IMR-90 (cell line): ENCODE data around the gene IGFBP3. TPM values are rescaled to one million over a fixed set of nuclear protein-coding genes. Genes with fewer than 3 reads are reported as not detected.
A peak's percentile ranks its signal among the peaks of the same experiment; 100 is the strongest.

Experiments used
- ATAC-seq: fragments of 200-7000 bp; cut with Tn5 transposase; 2 replicates; pipeline ENCODE4 v1.9.1; 2020; ENCODE audit warnings: low read depth, mild to moderate bottlenecking, moderate library complexity
- BruUV-seq: library from RNA; stranded (reverse); fragments of 400-500 nt; replicated peaks from 2 replicates; lab custom pipeline; 2021; lab: Mats Ljungman, UMichigan
- CTCF ChIA-PET: fragments of 300-600 bp; formaldehyde crosslinking; extraction: SDS; loops from one replicate; lab custom pipeline; 2021; ENCODE audit warnings: antibody characterized with exemption; lab: Yijun Ruan, JAX
- POLR2A ChIA-PET: fragments of 300-600 bp; sonication (Branson Sonifier 250); formaldehyde crosslinking; loops from one replicate; lab custom pipeline; 2022; ENCODE audit warnings: antibody characterized with exemption; ENCODE audit not compliant: unreplicated experiment; lab: Charles Lee
- DNase-seq: peaks from one replicate; pipeline ENCODE4 v3.0.0; 2013
- H2AFZ ChIP-seq: replicated peaks from 2 replicates; pipeline ENCODE3; 2013; ENCODE audit warnings: low read length, mild to moderate bottlenecking; ENCODE audit not compliant: poor library complexity
- H2AK5ac ChIP-seq: 2 replicates; pipeline ENCODE4 v1.6.1; 2013; ENCODE audit warnings: low read depth, low read length, inconsistent platforms
- H2AK9ac ChIP-seq: replicated peaks from 2 replicates; pipeline ENCODE3; 2013; ENCODE audit warnings: mild to moderate bottlenecking, low read depth, low read length, moderate library complexity; ENCODE audit not compliant: poor library complexity
- H2BK120ac ChIP-seq: 2 replicates; pipeline ENCODE4 v1.6.1; 2013; ENCODE audit warnings: low read depth, low read length, inconsistent platforms
- H2BK15ac ChIP-seq: 3 replicates; pipeline ENCODE4 v1.6.1; 2013; ENCODE audit warnings: low read depth, low read length, inconsistent platforms
- H2BK20ac ChIP-seq: 2 replicates; pipeline ENCODE4 v1.6.1; 2013; ENCODE audit warnings: low read depth, mild to moderate bottlenecking, inconsistent platforms, low read length, moderate library complexity
- H2BK5ac ChIP-seq: 2 replicates; pipeline ENCODE4 v1.6.1; 2013; ENCODE audit warnings: mild to moderate bottlenecking, low read depth, low read length, inconsistent platforms; ENCODE audit not compliant: poor library complexity, severe bottlenecking
- H3K14ac ChIP-seq: replicated peaks from 2 replicates; pipeline ENCODE4 v1.6.1; 2013; ENCODE audit warnings: low read depth, low read length, inconsistent platforms
- H3K18ac ChIP-seq: 2 replicates; pipeline ENCODE4 v1.6.1; 2013; ENCODE audit warnings: low read depth, low read length, control low read depth
- H3K23ac ChIP-seq: 2 replicates; pipeline ENCODE4 v1.6.1; 2013; ENCODE audit warnings: low read depth, low read length, inconsistent platforms
- H3K27ac ChIP-seq: 2 replicates; pipeline ENCODE4 v1.5.1; 2013; ENCODE audit warnings: mild to moderate bottlenecking, control low read depth, low read length; ENCODE audit not compliant: insufficient read depth
- H3K27me3 ChIP-seq: 2 replicates; pipeline ENCODE4 v1.6.1; 2013; ENCODE audit warnings: low read length; ENCODE audit not compliant: control insufficient read depth, insufficient read depth
- H3K36me3 ChIP-seq: 2 replicates; pipeline ENCODE4 v1.6.1; 2013; ENCODE audit warnings: low read length, mixed read lengths; ENCODE audit not compliant: control insufficient read depth, insufficient read depth
- H3K4ac ChIP-seq: 2 replicates; pipeline ENCODE4 v1.6.1; 2013; ENCODE audit warnings: low read depth, low read length, inconsistent platforms
- H3K4me1 ChIP-seq: 2 replicates; pipeline ENCODE4 v1.6.1; 2013; ENCODE audit warnings: low read length, mixed read lengths; ENCODE audit not compliant: control insufficient read depth, insufficient read depth
- H3K4me2 ChIP-seq: 2 replicates; pipeline ENCODE4 v1.6.1; 2013; ENCODE audit warnings: low read depth, mild to moderate bottlenecking, control low read depth, low read length, moderate library complexity
- H3K4me3 ChIP-seq: 2 replicates; pipeline ENCODE4 v1.5.1; 2013; ENCODE audit warnings: low read depth, mild to moderate bottlenecking, control low read depth, low read length, moderate library complexity; ENCODE audit not compliant: insufficient read depth
- H3K56ac ChIP-seq: 2 replicates; pipeline ENCODE4 v1.6.1; 2013; ENCODE audit warnings: low read length, inconsistent platforms; ENCODE audit not compliant: insufficient read depth; ENCODE audit errors: extremely low read depth
- H3K79me1 ChIP-seq, 2 experiments: 2 replicates each; pipeline ENCODE4 v1.6.1; 2013; ENCODE audit warnings: low read length in 2 of 2, inconsistent platforms in 1 of 2, low read depth in 1 of 2
- H3K9ac ChIP-seq: 2 replicates; pipeline ENCODE4 v1.6.1; 2013; ENCODE audit warnings: low read depth, low read length, control low read depth
- H3K9me1 ChIP-seq: 2 replicates; pipeline ENCODE4 v1.6.1; 2013; ENCODE audit warnings: low read length, inconsistent platforms; ENCODE audit not compliant: insufficient read depth
- H3K9me3 ChIP-seq: 2 replicates; pipeline ENCODE4 v1.6.1; 2013; ENCODE audit warnings: low read length; ENCODE audit not compliant: control insufficient read depth, insufficient read depth
- H4K20me1 ChIP-seq: 2 replicates; pipeline ENCODE4 v1.6.1; 2013; ENCODE audit warnings: low read length, inconsistent platforms; ENCODE audit not compliant: insufficient read depth
- H4K5ac ChIP-seq: 2 replicates; pipeline ENCODE4 v1.6.1; 2013; ENCODE audit warnings: mild to moderate bottlenecking, low read depth, low read length, control low read depth
- H4K8ac ChIP-seq, 2 experiments: 2 replicates each; pipeline ENCODE4 v1.6.1; 2013; ENCODE audit warnings: low read depth in 2 of 2, low read length in 2 of 2, control low read depth in 1 of 2, inconsistent platforms in 1 of 2
- H4K91ac ChIP-seq: 2 replicates; pipeline ENCODE4 v1.6.1; 2013; ENCODE audit warnings: low read depth, low read length, inconsistent platforms; ENCODE audit not compliant: insufficient read depth
- BHLHE40 ChIP-seq: fragments of 150-350 bp; IDR thresholded peaks from 2 replicates; pipeline ENCODE4 v1.6.1; 2016; ENCODE audit warnings: mild to moderate bottlenecking, low read depth, low read length
- CHD1 ChIP-seq: IDR thresholded peaks from 2 replicates; pipeline ENCODE4 v1.6.1; 2012; ENCODE audit warnings: low read depth, low read length, improper control_type of control experiment
- FOS ChIP-seq: fragments of 150-350 bp; IDR thresholded peaks from 2 replicates; pipeline ENCODE4 v1.6.1; 2016; ENCODE audit warnings: low read depth, low read length
- MAFK ChIP-seq: IDR thresholded peaks from 2 replicates; pipeline ENCODE4 v1.6.1; 2012; ENCODE audit warnings: low read depth, low read length, improper control_type of control experiment
- MAZ ChIP-seq: IDR thresholded peaks from 2 replicates; pipeline ENCODE4 v1.6.1; 2012; ENCODE audit warnings: low read depth, mild to moderate bottlenecking, low read length, improper control_type of control experiment, moderate library complexity, borderline replicate concordance
- MXI1 ChIP-seq: IDR thresholded peaks from 2 replicates; pipeline ENCODE4 v1.6.1; 2012; ENCODE audit warnings: low read depth, mild to moderate bottlenecking, low read length, moderate library complexity, borderline replicate concordance
- NFE2L2 ChIP-seq: fragments of 150-350 bp; IDR thresholded peaks from 2 replicates; pipeline ENCODE4 v1.6.1; 2016; ENCODE audit warnings: low read depth, mild to moderate bottlenecking, low read length
- POLR2A ChIP-seq: IDR thresholded peaks from 2 replicates; pipeline ENCODE4 v1.6.1; 2012; ENCODE audit warnings: mild to moderate bottlenecking, low read depth, low read length
- RAD21 ChIP-seq: IDR thresholded peaks from 2 replicates; pipeline ENCODE4 v1.6.1; 2012; ENCODE audit warnings: low read length, improper control_type of control experiment
- RFX5 ChIP-seq: IDR thresholded peaks from 2 replicates; pipeline ENCODE4 v1.8.0; 2012; ENCODE audit warnings: low read depth, mild to moderate bottlenecking, low read length, moderate library complexity
- SMC3 ChIP-seq: fragments of 150-350 bp; IDR thresholded peaks from 2 replicates; pipeline ENCODE4 v1.6.1; 2016; ENCODE audit warnings: low read depth, mild to moderate bottlenecking, antibody characterized with exemption, low read length, moderate library complexity
- WGBS, 2 experiments: methylation state at CpG; one replicate each; pipeline versions ENCODE4 v1.1.5 to v1.1.7; 2013; ENCODE audit warnings: missing lambda C conversion rate in 2 of 2; ENCODE audit not compliant: insufficient read length in 1 of 2; ENCODE audit errors: extremely low coverage in 2 of 2; 5-methylcytosine and 5-hydroxymethylcytosine counted together
- dilution Hi-C: fragments of 300-500 bp; cut with HindIII; formaldehyde crosslinking; loops from one replicate; pipeline ENCODE4 v1.14.3; 2018; ENCODE audit warnings: low sequenced_read_pairs; ENCODE audit not compliant: unreplicated experiment
- in situ Hi-C: fragments of 300-500 bp; cut with MboI; formaldehyde crosslinking; loops from 3 replicates; pipeline ENCODE4 v1.14.3; 2019; ENCODE audit warnings: low sequenced_read_pairs, inconsistent platforms, mixed read lengths
- intact Hi-C: fragments of 100-400 bp; cut with micrococcal nuclease; formaldehyde crosslinking; loops from 2 replicates; pipeline ENCODE4 v1.10.0; 2022
- polyA plus RNA-seq, 3 experiments: library from polyadenylated mRNA; depleted of rRNA; stranded (reverse); fragments of >200 nt; gene quantifications; 2 replicates each; pipeline ENCODE4 v1.2.3, GENCODE V29; 2012; ENCODE audit warnings: low replicate concordance in 1 of 3
- total RNA-seq: library from RNA; depleted of rRNA; stranded (reverse); fragments of >200 nt; gene quantifications from 2 replicates; pipeline ENCODE4 v1.2.3, GENCODE V29; 2012
- TF ChIP-seq, protein P1 (sequence below): fragments of 150-350 bp; IDR thresholded peaks from 2 replicates; pipeline ENCODE4 v1.6.1; 2016; ENCODE audit warnings: low read depth, mild to moderate bottlenecking, low read length, moderate library complexity, borderline replicate concordance
- TF ChIP-seq, protein P2 (sequence below): conservative IDR thresholded peaks from 2 replicates; pipeline ENCODE4 v1.5.1; 2012; ENCODE audit warnings: mild to moderate bottlenecking, low read depth, low read length, improper control_type of control experiment
- TF ChIP-seq, protein P3 (sequence below): fragments of 150-350 bp; IDR thresholded peaks from 2 replicates; pipeline ENCODE4 v1.6.1; 2017; ENCODE audit warnings: mild to moderate bottlenecking, antibody characterized with exemption, low read length, low read depth

The IGFBP3 gene
- total and polyA plus RNA-seq, 2 of the 4 experiments (the other 2 are of a cell fraction) = 272 to 601 TPM

DNA sequence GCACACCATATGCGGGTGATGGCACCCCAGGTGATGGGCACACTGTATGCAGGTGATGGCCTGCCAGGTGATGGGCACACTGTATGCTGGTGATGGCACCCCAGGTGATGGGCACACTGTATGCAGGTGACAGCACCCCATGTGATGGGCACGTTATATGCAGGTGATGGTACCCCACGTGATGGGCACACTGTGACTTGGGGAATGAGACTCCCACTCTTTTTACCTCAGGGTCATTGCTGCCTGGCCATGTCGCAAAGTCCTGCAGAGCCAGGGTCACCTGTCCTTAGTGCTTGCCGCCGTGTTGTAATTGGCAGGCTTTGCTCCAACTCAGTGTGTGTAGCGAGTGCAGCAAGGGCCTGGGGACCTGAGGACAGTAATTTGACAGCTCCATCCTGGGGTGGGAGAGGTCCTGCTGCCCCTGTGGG is 40.6 kb downstream of the IGFBP3 start:
- H2AK5ac ChIP-seq = peak overlapping the region; percentile 54
- BruUV-seq = no TSS peak
- ATAC-seq (no peak), DNase-seq (no peak)
- intact Hi-C loops (no loop called here), dilution Hi-C loops (no loop called here), in situ Hi-C loops (no loop called here)
- H3K9ac ChIP-seq = no peak overlapping the region
- H3K4me2 ChIP-seq = no peak overlapping the region
- H2BK5ac ChIP-seq = no peak overlapping the region
- no peak overlapping the region for H4K5ac ChIP-seq
- no peak overlapping the region for H3K18ac ChIP-seq
- H2BK120ac ChIP-seq = no peak overlapping the region
- H3K23ac ChIP-seq = no peak overlapping the region
- no peaks in the 10 kb centered on the region for H3K79me1 ChIP-seq
- no peak overlapping the region for H3K56ac ChIP-seq
- no peak overlapping the region; the same call in 1 of the 2 replicates for H2BK20ac ChIP-seq
- POLR2A ChIA-PET = no interaction called here
- H3K36me3 ChIP-seq = no peaks in the 10 kb centered on the region
- peaks cover 20% of the 10 kb centered on the region for H3K9me1 ChIP-seq
- H3K4me1 ChIP-seq = peaks cover 5% of the 10 kb centered on the region
- no peak overlapping the region for H3K27ac ChIP-seq
- H3K27me3 ChIP-seq = no peaks in the 10 kb centered on the region; the same call in 1 of the 2 replicates
- H3K14ac ChIP-seq = no peak overlapping the region
- no peak overlapping the region for H4K91ac ChIP-seq
- no peak overlapping the region for H2AK9ac ChIP-seq
- H4K20me1 ChIP-seq = no peaks in the 10 kb centered on the region
- no peak overlapping the region for H2AFZ ChIP-seq
- H3K4me3 ChIP-seq = no peak overlapping the region
- H3K4ac ChIP-seq = no peak overlapping the region
- H2BK15ac ChIP-seq = no peak overlapping the region; the same call in 2 of the 3 replicates
- WGBS, 2 experiments = no CpG with 5 or more reads among the region's 7 CpGs
- peaks cover 3% of the 10 kb centered on the region for H3K9me3 ChIP-seq
- TF ChIP-seq POLR2A (no peak), FOS (no peak), NFE2L2 (no peak), RFX5 (no peak), BHLHE40 (no peak), CHD1 (no peak), MXI1 (no peak), SMC3 (no peak), MAFK (no peak), RAD21 (no peak), MAZ (no peak)
- TF ChIP-seq, protein P1, sequence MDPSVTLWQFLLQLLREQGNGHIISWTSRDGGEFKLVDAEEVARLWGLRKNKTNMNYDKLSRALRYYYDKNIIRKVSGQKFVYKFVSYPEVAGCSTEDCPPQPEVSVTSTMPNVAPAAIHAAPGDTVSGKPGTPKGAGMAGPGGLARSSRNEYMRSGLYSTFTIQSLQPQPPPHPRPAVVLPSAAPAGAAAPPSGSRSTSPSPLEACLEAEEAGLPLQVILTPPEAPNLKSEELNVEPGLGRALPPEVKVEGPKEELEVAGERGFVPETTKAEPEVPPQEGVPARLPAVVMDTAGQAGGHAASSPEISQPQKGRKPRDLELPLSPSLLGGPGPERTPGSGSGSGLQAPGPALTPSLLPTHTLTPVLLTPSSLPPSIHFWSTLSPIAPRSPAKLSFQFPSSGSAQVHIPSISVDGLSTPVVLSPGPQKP = no peak
- TF ChIP-seq, protein P2, sequence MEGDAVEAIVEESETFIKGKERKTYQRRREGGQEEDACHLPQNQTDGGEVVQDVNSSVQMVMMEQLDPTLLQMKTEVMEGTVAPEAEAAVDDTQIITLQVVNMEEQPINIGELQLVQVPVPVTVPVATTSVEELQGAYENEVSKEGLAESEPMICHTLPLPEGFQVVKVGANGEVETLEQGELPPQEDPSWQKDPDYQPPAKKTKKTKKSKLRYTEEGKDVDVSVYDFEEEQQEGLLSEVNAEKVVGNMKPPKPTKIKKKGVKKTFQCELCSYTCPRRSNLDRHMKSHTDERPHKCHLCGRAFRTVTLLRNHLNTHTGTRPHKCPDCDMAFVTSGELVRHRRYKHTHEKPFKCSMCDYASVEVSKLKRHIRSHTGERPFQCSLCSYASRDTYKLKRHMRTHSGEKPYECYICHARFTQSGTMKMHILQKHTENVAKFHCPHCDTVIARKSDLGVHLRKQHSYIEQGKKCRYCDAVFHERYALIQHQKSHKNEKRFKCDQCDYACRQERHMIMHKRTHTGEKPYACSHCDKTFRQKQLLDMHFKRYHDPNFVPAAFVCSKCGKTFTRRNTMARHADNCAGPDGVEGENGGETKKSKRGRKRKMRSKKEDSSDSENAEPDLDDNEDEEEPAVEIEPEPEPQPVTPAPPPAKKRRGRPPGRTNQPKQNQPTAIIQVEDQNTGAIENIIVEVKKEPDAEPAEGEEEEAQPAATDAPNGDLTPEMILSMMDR = no peak
- TF ChIP-seq, protein P3, sequence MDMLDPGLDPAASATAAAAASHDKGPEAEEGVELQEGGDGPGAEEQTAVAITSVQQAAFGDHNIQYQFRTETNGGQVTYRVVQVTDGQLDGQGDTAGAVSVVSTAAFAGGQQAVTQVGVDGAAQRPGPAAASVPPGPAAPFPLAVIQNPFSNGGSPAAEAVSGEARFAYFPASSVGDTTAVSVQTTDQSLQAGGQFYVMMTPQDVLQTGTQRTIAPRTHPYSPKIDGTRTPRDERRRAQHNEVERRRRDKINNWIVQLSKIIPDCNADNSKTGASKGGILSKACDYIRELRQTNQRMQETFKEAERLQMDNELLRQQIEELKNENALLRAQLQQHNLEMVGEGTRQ = no peak
- CTCF ChIA-PET = no interaction called here
- no peak overlapping the region for H4K8ac ChIP-seq
